IPS DF 4.7 (cell line): Measurements from ENCODE around the gene EFNA3.

Source experiments
- DNase-seq: peaks from one replicate; pipeline ENCODE4 v3.0.0-alpha.2; 2013; ENCODE audit warnings: low spot score; ENCODE audit errors: extremely low read depth

EFNA3 gene

DNA sequence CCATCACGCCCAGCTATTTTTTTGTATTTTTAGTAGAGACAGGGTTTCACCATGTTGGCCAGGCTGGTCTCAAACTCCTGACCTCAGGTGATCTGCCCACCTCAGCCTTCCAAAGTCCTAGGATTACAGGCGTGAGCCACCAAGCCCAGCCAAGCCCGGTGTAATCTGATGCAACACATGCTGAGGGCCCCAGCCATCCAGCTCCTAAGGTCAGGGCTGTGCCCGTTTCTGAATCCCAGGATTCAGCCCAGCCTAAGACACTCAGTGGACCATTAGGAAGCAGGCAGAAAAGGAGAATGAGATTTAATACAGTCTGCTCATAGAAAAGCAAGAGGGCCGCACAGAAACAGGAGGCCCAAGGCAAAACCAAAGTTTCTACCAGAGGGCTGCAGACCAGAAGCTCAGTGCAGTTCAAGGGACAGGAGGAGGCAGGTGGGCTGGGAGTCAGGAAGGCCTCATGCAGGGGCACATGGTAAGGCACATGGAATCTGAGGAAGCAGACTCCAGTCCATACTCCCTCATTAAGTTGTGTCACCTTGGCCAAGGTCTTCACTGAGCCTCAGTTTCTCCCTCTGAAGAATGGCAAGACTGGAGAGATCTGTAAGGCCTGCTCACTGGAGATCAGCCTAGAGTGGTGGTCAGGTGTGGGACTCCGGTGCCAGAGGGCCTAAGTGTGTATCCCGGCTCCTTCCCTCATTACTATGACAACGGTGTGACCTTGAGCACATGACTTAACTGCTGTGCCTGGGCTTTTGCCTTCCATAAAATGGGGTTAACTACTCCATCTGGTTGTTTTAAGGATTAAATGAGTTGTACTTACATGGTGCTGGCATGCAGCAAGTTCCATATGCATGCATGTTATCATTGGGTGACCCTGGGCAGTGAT lies 29.9 kb upstream of the EFNA3 start:
- DNase-seq = no peak

DNA sequence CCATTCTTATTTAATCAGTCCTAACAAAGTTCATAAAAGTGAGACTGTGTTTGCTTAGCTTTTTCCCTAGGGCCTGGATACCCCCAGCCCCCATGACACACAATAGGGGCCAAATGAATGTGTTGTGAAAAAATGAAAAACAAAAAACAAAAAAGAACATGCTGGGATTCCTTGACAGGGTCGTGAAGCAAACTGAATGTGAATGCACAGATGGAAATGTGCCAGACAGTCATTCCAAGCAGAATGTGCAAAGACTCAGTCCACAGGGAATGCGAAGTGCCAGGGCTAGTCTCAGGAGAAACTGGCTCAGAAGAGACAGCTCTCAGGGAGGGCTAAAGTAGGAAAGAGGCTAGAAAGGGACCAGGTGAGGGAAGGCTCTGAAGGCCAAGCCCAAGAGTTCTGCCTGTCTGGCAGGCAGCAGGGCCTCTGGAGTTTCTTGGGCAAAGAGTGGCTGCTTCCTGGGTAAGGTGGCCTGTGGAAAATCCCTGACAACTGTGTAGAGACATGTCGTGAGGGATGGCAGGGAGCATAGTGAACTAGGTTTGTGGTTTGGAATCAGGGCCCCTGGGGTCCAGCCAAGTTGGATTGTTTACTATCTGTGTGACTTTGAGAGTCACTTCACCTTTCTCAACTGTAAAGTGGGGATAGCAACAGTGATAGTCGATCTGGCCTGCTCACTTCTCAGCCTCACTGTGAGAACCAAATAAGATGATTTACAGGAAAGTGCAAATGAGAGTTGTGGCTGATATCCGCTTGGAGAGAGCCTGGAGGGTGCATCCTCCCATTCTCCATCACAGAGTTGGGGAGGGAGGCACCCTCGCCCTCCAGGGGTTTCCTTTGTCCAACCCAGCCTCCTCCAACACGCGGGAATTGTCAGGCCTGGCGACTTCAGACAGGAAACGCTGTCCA lies 28.7 kb upstream of the EFNA3 start:
- DNase-seq = no peak

DNA sequence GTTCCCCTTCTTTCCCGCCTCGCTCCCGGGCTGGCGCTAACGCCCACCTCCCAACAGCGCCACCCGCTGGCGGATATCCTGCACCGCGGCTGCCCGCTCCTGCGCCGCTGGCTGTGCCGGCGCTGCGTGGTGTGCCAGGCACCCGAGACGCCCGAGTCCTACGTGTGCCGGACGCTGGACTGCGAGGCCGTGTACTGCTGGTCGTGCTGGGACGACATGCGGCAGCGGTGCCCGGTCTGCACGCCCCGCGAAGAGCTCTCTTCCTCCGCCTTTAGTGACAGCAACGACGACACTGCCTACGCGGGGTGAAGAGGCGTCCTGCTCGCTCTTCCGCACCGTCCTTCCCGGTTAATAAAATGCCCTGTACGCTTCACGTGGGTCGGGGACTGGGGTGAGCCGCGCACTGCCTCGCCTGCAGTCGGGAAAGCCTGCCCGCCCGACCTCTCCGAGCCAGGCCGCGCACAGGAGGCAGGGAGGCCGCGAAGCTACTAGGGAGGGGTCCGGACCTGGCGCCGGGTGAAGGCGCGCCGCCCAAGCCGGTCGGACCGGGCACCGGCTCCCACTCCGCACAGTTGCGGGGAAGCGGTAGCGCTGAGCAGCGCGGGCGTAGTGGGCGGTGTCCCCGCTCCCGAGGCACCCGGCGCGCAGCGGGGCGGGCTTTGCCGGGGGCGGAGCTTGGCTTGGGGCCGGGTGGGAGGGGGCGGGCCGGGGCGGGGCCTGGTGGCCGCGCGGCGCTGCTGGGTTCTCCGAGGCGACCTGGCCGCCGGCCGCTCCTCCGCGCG lies 27.9 kb upstream of the EFNA3 start, which contains the start of gene ADAM15:
Gene ADAM15 (plus strand): TSS at position 757 of the 782 bp plus-strand sequence. CDS start 71 bp downstream, outside the sequence.
- no peak for DNase-seq

DNA sequence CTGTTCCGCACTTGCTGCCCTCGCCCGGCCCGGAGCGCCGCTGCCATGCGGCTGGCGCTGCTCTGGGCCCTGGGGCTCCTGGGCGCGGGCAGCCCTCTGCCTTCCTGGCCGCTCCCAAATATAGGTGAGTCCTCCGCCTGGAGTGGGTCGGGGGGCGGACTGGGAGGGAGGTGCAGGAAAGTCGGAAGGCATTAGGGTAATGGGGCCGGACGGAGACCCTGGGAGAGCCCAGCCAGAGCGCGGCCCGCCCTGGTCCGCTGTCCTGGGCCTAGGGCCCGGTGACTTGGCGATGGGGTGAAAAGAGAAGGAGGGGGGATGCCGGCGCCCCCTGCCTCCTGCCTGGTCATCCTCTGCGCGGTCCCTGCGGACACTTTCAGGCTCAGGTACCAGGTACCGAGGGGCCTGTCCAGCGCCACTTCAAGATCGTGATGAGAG lies 27.3 kb upstream of the EFNA3 start:
- DNase-seq = no peak

DNA sequence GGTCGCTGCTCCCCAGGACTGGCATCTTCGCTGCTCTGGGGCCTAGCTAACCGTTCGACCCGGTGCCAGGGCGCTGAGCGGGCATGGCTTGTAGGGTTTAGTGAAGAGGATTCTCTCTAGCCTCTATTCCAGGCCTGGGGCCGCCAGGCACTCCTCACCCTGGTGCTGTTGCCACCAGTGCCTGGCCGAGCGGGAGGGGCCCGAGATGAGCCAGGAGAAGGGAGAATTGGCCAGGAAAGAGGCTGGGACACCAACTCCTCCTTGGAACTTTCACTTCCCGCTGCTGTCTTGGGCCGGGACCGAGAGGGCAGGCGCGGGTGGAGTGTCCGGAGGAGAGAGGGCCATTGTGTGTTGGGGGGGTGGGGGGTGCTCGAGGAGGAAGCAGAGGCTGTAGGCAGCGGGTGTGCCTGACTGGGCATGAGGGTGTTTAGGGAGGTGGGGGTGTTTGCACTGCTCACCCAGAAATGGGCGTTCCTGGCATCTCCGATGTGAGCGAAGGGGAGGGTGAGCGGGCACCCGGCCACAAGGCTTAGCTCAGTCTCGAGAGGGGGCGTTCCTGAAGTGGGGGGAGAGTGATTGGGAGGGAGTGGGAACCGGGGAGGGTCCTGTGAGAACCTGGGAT lies 26.7 kb upstream of the EFNA3 start:
- DNase-seq = no peak

DNA sequence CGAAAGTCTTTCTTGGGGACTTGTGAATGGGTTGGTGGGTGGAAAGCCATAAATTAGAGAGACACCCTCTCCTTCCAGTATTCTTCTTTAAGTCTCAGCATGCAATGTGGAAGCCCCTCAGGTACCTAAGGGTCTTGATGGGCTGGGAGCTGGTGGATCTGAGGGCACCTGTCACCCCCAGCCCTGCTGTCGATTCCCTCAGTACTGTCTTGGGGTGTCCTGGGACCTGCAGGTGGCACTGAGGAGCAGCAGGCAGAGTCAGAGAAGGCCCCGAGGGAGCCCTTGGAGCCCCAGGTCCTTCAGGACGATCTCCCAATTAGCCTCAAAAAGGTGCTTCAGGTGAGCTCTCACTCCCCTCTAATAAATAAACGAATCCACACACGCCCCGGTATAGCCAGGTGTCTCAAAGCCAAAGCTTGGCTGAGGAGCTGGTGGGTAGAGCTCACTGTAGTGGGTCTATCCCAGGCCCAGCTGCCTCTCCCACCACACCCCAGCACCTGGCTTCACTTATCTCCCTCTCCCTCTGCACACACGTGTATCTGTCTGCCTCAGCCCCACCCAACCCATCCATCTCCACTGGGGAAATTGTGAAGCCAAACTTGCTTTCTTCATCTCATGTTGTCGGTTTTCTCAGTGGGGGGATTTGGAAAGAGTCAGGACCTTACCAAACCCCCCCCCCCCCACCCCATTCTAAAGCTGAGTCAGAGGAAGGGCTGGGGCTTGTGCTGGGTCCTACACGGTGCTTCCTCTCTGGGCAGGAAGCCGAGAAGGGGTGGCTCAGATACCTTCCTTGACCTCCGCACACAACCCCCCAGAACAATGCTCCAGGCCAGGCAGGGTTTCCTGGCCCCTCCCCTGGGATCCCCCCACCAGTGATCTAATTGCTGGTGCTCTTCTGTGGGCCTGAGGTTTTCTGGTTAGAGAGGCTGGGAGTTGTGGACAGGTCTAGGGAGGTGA lies 25.9 kb upstream of the EFNA3 start:
- no peak for DNase-seq

DNA sequence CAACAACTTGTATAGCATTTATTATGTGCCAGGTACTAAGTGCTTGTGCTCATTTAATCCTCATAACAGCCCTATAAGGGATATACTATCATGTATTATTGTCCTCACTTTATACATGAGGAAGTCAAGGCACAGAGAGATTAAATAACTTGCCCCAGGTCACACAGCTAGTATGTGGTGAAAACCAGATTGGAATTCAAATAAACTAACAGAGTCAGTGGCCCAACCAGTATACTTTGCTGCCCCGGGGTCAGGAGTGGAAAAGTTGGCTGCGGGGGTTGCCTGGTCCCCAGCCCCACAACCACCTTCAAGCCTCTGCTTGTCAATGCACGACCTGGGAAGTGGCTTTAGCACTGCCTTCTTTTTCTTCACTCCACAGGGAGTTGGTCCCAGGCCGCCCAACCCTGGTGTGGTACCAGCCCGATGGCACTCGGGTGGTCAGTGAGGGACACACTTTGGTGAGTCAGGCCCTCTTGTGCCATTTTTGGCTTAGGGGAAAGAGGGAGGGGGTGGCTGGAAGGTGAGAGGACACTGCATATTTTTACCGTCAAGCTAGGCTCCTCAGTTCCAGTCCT lies 25.0 kb upstream of the EFNA3 start:
- DNase-seq = no peak

DNA sequence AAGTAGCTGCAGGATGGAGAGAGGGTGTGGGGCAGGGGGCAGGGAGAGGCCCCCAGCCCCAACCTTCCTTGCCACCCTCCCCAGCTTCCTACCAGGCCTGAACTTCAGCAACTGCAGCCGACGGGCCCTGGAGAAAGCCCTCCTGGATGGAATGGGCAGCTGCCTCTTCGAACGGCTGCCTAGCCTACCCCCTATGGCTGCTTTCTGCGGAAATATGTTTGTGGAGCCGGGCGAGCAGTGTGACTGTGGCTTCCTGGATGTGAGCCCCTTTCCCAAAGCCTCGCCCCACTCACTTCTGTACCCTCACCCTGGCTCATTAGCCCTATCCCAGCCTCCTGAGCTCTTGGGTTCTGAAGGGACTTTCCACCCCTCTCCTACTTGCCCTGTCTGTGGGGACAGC lies 21.5 kb upstream of the EFNA3 start:
- no peak for DNase-seq

DNA sequence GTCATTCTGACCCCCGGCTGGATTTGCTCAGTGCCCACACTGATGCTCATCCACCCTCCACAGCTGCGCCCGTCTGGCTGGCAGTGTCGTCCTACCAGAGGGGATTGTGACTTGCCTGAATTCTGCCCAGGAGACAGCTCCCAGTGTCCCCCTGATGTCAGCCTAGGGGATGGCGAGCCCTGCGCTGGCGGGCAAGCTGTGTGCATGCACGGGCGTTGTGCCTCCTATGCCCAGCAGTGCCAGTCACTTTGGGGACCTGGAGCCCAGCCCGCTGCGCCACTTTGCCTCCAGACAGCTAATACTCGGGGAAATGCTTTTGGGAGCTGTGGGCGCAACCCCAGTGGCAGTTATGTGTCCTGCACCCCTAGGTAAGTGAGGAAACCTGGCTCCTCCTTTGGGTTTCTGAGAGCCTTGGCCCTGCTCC lies 20.8 kb upstream of the EFNA3 start:
- DNase-seq = no peak

DNA sequence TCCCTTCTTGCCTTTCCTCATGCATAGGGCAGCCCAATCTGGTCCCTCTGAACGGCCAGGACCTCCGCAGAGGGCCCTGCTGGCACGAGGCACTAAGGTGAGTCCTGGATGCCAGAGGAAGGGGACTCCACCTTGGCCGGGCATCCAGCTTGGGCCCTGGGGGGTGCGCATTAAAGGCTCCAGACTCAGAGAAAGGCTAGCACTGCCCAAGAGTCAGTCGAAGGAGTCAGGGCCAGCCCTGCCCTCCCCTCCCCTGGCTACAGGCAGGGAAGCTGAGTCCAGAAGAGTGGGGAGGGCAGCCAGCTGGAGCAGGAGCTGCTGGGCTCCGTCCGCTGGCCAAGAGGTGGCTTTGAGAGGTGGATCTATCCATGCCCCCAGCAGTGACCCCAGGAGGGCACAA lies 17.9 kb upstream of the EFNA3 start:
- no peak for DNase-seq

DNA sequence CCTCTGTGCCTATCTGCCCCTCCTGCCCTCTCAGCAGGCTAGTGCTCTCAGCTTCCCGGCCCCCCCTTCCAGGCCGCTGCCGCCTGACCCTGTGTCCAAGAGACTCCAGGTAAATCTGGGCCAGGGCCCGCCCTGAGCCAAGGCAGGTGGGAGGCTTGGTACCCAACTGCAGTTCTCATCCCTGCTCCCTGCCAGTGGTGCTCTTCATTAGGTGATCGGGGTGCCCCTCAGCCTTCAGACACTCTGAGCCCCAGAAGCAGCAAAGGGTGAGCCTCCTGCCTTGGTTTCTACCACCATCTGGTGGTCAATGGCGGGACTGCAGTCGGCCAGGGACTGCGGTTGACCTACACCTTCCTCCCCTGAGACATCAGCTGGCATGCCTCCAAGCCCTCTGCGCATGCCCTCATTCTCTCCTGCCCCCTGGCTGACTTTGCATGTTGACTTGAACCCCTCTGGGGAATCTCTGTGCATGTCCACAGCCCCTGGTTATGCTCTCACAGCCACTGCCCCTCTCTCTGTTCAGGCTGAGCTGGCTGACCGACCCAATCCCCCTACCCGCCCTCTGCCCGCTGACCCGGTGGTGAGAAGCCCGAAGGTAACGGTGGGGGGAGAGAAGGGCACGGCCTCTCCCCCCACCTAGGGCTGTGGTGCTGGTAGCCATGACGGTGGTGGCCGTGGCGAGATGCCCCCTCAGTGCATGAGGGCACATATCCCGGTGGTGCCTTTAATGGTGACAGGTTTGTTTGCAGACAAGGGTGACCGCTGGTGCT lies 17.1 kb upstream of the EFNA3 start:
- no peak for DNase-seq

DNA sequence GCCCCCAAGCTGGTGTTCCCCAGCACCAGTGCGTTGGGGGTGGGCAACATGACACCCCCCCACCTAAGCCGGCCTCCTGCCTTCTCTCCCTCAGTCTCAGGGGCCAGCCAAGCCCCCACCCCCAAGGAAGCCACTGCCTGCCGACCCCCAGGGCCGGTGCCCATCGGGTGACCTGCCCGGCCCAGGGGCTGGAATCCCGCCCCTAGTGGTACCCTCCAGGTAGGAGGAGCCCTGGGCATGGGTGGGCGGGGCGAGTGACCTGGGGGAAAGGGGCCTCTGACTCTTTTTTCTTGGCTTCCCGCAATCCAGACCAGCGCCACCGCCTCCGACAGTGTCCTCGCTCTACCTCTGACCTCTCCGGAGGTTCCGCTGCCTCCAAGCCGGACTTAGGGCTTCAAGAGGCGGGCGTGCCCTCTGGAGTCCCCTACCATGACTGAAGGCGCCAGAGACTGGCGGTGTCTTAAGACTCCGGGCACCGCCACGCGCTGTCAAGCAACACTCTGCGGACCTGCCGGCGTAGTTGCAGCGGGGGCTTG lies 16.4 kb upstream of the EFNA3 start:
- DNase-seq = no peak

DNA sequence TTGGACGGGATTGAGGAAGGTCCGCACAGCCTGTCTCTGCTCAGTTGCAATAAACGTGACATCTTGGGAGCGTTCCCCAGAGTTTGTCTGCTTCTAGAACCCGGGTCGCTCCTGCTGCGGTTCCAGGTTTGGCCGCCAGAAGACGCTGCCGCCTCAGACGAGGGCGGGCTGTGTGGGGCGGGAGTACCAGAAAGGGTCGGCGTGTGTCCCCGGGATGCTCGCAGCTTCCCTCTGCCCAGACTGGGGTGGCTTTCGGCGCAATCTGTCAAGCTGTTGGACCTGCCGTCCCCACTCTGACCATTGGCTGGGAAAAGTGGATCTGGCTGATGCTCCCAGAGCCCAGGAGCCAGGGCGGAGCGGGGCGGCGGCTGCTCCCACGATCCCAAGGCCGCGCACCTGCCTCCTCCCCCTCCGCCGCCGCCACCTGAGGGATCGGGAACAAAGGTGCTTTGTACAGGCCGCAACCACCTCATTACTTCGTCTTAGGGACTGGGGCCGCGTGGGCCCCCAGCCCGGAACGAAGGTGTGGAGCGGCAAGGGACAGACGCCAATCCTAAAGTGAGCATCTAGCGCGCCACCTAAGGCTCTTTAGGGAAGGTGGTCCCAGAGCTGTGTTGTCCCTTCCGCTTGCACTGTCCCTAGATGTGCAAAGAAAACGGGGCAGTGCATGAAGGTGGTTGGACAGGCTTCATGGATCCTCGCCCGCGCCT lies 15.8 kb upstream of the EFNA3 start:
- DNase-seq = no peak

DNA sequence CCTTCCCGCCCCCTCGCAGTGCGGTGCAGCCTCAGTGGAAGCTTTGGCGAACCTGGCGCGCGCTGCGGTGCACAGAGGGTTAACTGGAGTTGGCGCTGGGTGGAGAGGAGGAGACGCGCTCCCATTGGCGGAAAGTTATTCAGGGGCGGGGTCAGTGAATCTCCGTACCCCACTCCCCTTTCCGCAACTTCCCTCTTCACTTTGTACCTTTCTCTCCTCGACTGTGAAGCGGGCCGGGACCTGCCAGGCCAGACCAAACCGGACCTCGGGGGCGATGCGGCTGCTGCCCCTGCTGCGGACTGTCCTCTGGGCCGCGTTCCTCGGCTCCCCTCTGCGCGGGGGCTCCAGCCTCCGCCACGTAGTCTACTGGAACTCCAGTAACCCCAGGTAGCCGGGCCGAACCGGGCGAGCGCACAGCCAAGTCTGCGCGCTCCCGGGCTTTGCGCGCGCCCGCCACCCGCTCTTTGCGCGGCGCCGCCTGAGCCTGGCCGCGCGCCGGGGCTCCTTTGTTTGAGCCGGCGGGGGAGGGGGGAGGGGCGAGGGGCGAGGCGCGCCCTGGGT lies 15.0 kb upstream of the EFNA3 start, which contains the start of gene EFNA4:
Gene EFNA4 (plus strand): TSS at position 191 of the 561 bp plus-strand sequence. CDS start 84 bp downstream, at position 275.
- no peak for DNase-seq

DNA sequence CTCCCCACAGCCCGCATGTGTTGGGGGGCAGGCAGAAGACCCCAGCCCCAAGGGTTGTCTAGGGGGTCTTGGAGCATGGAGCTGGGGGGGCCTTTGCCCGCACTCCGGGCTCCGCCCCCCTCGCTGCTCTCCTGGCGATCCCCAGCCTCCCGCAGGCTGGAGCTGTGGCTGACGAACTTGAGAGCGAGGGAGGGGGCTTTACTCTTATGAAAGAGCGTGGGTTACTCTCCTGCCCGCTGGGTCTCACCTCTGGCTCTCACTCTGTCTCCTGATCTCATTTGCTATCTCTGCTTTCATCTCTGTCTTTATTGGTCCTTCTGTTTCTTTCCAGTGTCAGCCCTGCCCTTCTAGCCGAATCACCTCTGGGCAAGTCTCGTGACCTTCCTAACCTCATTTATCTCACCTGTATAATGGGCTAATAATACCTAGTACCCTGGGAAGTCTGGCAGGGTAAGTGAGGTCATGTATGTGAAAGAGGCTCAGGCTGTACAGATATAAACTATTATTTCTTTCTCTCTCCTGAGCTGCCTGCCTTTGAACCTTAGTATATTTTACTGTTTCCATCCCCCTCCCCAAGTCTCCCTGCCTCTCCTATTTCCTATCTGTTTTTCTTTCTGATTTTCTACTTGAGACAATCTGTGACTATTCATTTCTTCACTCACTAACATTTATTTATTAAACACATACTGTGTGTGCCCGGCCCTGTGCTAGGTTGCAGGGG lies 14.4 kb upstream of the EFNA3 start:
- DNase-seq = no peak

DNA sequence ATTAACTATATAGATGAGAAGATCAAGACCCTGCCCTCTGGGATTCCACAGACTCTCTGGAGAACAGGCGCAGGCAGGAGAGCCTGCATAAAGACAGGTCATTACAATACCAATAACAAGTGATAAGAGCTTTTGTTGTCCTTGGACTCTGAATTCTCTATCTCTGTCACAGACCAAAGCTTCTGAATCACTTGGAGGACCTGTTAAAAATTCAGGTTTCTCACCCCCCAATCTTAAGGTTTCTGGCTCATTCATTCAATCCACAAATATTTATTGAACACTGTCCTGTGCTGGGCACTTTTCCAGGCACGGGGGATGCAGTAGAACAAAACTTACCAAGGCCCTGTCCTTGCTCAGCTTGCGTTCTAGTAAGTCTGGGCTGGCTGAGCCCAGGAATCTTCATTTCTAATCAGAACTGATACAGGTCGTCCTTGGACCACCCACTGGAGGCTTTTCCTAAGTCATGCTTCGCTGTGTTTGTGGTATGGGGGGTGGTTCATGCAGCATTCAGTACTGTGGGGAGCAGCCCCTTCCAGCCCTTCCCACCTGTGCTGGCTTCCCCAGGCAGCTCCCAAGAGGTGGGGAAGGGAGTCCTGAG lies 13.7 kb upstream of the EFNA3 start:
- no peak for DNase-seq
